GM19239 (cell line): ENCODE data around the gene UBE2C.
A peak's percentile ranks its signal among the peaks of the same experiment; 100 is the strongest.
"Not testable (repeated sequence)": the region's sequence is repeated elsewhere in the genome, so short reads cannot be mapped to it uniquely, and the experiment has no call there.

ENCODE experiments used
- DNase-seq: peaks from one replicate; pipeline ENCODE4 v3.0.0; 2011; ENCODE audit warnings: low spot score; ENCODE audit not compliant: insufficient read length
- FAIRE-seq: peaks from 2 replicates; lab custom pipeline; 2011; peaks lifted over from hg19 to GRCh38; lab: Jason Lieb, UNC

Gene UBE2C

DNA sequence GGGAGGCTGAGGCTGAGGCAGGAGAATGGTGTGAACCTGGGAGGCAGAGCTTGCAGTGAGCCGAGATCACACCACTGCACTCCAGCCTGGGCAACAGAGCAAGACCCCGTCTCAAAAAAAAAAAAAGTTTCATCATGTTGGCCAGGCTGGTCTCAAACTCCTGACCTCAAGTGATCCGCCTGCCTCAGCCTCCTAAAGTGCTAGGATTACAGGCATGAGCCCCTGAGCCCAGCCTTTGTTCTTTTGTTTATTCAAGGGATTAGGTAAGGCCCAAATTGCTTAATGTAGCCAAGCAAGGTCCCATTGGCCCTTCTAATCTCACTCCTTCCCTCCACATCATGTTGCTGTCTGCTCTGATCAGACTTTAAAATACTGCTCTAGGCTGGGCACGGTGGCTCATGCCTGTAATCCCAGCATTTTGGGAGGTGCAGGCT, 17.2 kb downstream of the UBE2C start:
- not testable (repeated sequence) for FAIRE-seq, DNase-seq

DNA sequence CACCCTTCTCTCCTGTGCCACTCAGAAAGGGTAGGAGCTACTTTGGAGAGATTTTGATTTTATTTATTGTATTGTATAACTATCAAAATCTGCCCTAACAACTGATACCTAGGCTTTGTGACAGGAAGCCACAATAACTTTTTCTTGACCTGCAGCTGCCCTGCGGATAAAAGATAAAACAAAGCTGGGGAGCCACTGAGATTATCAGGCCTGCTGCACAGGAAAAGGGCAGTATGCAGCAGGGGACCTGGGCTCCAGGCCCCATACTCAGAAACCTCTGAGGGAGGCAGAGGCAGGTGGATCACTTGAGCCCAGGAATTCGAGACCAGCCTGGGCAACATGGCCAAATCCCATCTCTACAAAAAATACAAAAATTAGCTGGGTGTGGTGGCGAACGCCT, 20.2 kb downstream of the UBE2C start:
- DNase-seq (no peak), FAIRE-seq (no peak)

DNA sequence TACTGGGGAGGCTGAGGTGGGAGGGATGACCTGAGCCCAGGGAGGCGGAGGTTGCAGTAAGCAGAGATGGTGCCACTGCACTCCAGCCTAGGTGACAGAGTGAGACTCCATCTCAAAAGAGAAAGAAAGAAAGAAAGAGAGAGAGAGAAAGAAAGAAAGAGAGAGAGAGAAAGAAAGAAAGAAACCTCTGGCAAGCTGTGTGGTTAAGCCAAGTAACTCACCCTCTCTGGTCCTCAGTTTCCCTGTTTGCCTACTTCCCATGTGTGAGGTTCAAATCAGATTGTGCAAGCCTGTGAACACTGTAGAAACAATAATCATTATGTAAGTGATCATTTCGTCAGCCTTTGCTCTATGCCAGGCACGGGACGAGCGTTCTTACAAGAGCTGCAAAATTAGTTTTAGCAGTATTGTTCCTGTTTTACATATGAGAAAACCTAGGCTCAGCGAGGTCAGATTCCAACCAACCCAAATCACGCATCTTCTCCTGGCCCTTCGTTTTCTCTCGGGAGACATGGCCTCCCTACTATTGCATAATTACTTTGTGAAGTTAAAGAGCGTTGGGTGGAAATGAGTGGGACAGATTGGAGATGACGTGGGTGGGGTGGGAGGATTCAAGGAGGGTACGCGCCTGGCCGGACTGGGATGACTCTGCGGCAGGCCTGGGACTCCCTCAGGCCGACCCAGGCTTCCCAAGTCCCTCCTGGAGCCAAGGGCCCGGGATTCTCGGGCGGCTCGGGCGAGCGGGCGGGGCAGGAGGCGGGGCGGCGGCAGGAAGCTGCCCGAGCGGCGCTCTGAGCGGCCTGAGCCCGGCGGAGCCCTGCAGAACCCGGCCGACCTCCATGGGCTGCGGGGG, 20.8 kb downstream of the UBE2C start, which contains the start of gene SNX21:
Gene SNX21, plus strand, starts transcription at position 770 of the 853 bp plus-strand sequence. CDS start 121 bp downstream, outside the sequence.
- FAIRE-seq (no peak), DNase-seq (peak; percentile 49)

DNA sequence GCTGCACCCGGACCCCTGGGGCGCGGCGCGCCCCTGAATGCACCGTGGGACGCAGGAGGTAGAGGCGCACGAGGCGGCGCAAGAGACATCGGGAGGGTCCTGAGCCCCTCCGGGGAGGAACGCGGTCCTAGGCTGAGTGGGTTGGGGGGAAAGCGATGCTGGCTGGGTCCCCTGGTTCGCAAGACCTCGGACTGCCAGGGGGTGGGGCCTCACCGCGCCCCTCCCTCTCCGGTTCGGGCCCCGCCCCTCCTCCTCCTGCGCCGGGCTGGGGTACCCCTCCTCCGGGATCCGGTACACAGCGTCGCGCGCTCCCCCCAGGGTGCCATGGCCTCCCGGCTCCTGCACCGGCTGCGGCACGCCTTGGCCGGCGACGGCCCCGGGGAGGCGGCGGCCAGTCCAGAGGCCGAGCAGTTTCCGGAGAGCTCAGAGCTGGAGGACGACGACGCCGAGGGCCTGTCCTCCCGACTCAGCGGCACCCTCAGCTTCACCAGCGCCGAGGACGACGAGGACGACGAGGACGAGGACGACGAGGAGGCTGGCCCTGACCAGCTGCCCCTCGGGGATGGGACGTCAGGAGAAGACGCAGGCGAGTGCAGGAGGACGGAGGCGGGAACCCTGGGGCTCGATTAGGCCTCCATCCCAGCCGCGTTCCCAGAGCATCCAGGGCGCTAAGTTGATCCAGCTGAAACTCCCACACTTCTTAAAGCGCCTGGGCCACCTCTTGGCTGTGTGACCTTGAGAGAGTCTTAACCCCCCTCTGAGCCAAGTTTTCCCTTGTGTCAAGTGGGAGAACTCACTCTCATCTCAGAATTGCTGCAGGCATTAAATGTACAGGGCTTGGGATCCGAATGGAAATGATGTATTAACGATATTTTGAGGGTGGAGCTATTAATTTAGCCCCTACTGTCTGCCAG, 21.7 kb downstream of the UBE2C start:
- DNase-seq (peak; percentile 41), FAIRE-seq (no peak)

GRCh38 chr20:45834797-45835161, 22.3 kb downstream of the UBE2C start:
- FAIRE-seq, result no peak
- no peak for DNase-seq

- FAIRE-seq (no peak), DNase-seq (no peak)
These were observed 22.9 kb downstream of the UBE2C start for GRCh38 chr20:45835329-45835765.

DNA sequence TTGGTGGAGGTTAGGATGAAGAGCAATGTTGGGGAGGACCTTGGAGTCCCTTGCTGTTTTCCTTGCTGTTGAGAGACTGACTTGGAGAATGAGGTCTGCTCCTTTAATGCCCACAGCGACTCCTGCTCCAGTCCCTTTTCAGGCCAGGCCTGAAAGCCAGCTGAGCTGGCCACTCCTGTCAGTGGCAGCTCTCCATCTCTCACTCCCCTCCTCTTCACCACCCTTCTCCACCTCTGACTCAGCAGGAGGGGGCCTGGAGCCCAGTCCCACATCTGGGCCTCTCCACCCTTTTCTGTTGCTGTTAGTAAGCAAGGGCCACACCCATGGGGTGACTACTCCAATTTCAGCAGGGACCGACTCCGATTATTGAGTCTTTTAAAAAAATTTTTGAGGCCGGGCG, 23.4 kb downstream of the UBE2C start:
- no peak for DNase-seq

GRCh38 chr20:45836841-45837240, 24.4 kb downstream of the UBE2C start:
- DNase-seq (no peak), FAIRE-seq (no peak)

More for the DNA sequence above, 23.4 kb downstream of the UBE2C start:
- no peak for FAIRE-seq

GRCh38 chr20:45840700-45841198, 28.3 kb downstream of the UBE2C start:
- no peak for FAIRE-seq
- DNase-seq, result no peak

- no peak for DNase-seq
- FAIRE-seq, result no peak
These were observed 29.1 kb downstream of the UBE2C start for GRCh38 chr20:45841407-45842129.

DNA sequence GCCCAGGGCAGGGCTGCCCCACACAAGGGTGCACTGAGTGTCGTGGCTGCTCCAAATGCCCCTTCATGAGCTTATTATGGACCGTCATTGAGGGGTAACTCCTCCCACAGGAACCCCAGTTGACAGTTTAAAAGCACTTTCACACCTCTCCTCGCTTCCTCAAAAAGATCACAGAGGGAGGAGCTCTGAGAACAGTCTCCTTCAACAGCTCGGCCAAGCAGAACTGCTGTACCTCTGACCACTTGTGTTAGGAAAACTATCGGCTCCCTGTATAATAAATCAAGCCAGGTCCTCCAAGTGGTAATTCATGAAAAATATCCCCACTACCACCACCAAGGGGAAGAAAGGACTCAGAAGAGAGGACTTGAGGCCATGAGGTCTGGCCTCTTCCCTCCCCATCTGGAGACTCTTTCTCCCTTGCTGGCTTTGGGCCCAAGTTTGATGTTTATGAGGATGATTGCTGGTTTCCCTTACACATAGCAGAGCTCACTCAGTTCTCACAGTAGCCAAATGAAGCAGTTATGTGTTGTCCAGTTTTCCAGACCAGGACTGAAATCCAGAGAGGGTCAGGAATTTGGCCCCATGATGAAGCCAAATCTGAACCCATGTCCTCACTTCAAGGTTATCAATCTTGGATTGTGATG, 29.8 kb downstream of the UBE2C start:
- peak; percentile 48 for DNase-seq
- no peak for FAIRE-seq

DNA sequence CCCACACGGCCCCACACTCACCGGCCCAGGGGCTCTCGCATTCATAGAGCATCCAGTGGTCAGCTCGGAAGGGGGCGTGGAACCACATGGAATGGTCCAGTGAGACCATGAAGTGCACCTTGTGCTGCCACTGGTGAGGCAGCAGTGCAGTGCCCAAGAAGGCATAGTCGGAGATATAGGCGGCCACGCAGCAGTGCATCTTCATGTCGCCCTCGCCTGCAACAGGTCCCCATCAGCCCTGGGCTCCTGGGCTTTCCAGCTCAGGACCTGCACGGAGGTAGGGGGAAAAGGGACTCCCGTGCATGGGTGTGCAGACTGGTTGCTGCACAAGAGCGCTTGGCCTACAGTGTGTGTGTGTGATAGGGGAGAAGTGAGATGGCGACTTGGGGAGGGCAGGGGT, 31.1 kb downstream of the UBE2C start:
- DNase-seq, result no peak
- FAIRE-seq, result no peak

GRCh38 chr20:45845452-45845851, 33.0 kb downstream of the UBE2C start:
- FAIRE-seq (no peak), DNase-seq (no peak)

DNA sequence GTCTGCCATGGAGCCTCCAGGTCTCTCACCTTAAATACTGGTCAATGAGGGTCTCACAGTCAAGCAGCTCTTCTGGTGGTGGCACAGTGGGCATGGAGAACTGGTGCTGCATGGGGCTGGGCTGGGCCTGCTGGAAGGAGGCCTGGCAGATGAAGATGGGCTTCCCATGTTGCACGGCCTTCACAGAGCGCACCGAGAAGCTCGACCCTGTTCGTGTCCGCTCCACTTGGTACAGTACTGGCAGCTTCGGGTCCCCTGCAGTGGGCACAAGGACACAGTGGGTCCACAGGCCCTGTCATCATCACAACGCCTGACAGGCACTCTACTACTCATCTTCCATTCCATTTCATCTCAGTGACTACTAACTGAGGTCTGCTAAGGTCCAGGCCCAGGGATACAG, 36.0 kb downstream of the UBE2C start:
- FAIRE-seq, result no peak
- no peak for DNase-seq

- FAIRE-seq (no peak), DNase-seq (no peak)
These were observed 36.6 kb downstream of the UBE2C start for GRCh38 chr20:45848969-45849582.

DNA sequence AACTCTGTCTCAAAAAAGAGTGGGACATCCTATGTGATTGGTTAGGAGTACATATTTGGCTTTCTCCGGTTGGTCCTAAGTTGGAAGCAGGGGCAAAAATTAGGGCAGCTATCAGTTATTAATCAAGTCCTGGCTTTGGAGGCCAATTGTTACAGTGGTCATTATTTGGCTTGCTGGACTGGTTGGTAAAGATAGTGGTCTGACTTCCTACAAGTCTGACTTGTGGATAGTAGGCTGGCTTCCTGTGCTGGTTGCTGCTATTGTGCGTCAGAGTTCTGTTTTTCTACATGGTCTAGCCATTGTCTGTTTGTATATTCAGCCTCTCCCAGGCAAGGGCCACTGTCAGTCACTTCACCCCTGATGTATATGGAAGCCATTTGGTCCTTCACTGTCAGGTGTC, 37.8 kb downstream of the UBE2C start:
- DNase-seq, result no peak
- no peak for FAIRE-seq

- FAIRE-seq (no peak), DNase-seq (no peak)
These were observed 38.5 kb downstream of the UBE2C start for GRCh38 chr20:45850926-45851325.

DNA sequence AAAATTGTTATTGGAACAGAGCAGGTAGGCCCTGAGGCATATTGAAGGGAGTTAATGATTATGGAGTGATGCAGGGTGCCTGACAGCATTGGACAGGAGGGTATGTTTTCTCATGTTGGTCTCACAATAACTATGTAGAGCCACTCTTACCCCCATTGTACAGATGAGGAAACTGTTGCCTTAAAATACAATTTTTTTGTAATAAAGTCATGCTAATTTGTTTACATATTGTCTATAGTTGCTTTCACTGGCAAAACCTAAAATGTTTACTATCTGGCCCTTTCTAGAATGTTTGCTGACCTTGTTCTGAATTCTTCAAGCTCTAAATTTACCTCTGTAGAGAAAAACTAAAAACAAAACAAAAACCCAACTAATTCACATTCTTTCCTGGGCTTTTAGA, 39.1 kb downstream of the UBE2C start:
- FAIRE-seq (no peak), DNase-seq (no peak)

GRCh38 chr20:45852326-45852725, 39.9 kb downstream of the UBE2C start:
- FAIRE-seq, result no peak

More at GRCh38 chr20:45852326-45852725, 39.9 kb downstream of the UBE2C start:
- DNase-seq, result no peak
